SK-N-SH (cell line): ENCODE measurements around the gene SSR3. TPM values are rescaled to one million over a fixed set of nuclear protein-coding genes. Genes with fewer than 3 reads are reported as not detected.

Experiments
- CTCF ChIA-PET: fragments of 300-600, 350-600 bp; formaldehyde crosslinking; extraction: SDS; loops from one replicate; lab custom pipeline; 2021; lab: Yijun Ruan, JAX
- POLR2A ChIA-PET: fragments of 350-600 bp; sonication (Branson Sonifier 250); formaldehyde crosslinking; extraction: SDS; loops from one replicate; lab custom pipeline; 2020; ENCODE audit warnings: antibody characterized with exemption, inconsistent platforms; lab: Yijun Ruan, JAX
- DNase-seq: peaks from one replicate; pipeline ENCODE4 v3.0.0; 2012
- H2AFZ ChIP-seq: fragments of 200-600 bp; sonication (generic); 2 replicates; pipeline ENCODE4 v1.8.1; 2016; ENCODE audit warnings: antibody characterized with exemption, mild to moderate bottlenecking, low read depth
- H3F3A ChIP-seq: fragments of 200-600 bp; sonication (generic); replicated peaks from 2 replicates; pipeline ENCODE3; 2016; ENCODE audit warnings: antibody characterized with exemption, mild to moderate bottlenecking; ENCODE audit not compliant: insufficient read depth
- H3K27ac ChIP-seq, 2 experiments: fragments of 200-500 bp in 1 of 2; fragments of 200-600 bp in 1 of 2; sonication (Bioruptor generic) in 1 of 2; sonication (generic), shearing (Covaris generic) in 1 of 2; 2 replicates each; pipeline versions ENCODE4 v1.5.1 to v1.6.1; 2014 to 2016; ENCODE audit warnings: low read depth in 2 of 2, inconsistent platforms in 1 of 2, low read length in 1 of 2, mild to moderate bottlenecking in 1 of 2, mixed read lengths in 1 of 2
- H3K27me3 ChIP-seq: fragments of 200-600 bp; sonication (generic), shearing (Covaris generic); 2 replicates; pipeline ENCODE4 v1.6.1; 2016; ENCODE audit warnings: mixed run types; ENCODE audit not compliant: insufficient read depth
- H3K36me3 ChIP-seq, 2 experiments: fragments of 200-500 bp in 1 of 2; fragments of 200-600 bp in 1 of 2; sonication (Bioruptor generic) in 1 of 2; sonication (generic) in 1 of 2; replicated peaks in 1 of 2; 2 replicates each; pipeline versions ENCODE3 to v1.5.1; 2014 to 2016; ENCODE audit warnings: low read length in 1 of 2, mild to moderate bottlenecking in 1 of 2; ENCODE audit not compliant: insufficient read depth in 2 of 2, control insufficient read depth in 1 of 2
- H3K4me1 ChIP-seq, 2 experiments: fragments of 200-500 bp in 1 of 2; fragments of 200-600 bp in 1 of 2; sonication (Bioruptor generic) in 1 of 2; sonication (generic), shearing (Covaris generic) in 1 of 2; 2 replicates each; pipeline versions ENCODE4 v1.5.1 to v1.6.1; 2014 to 2016; ENCODE audit warnings: low read depth in 1 of 2, low read length in 1 of 2, mixed run types in 1 of 2; ENCODE audit not compliant: insufficient read depth in 2 of 2, control insufficient read depth in 1 of 2
- H3K4me2 ChIP-seq: fragments of 200-600 bp; sonication (generic), shearing (Covaris generic); 2 replicates; pipeline ENCODE4 v1.6.1; 2017; ENCODE audit warnings: mixed run types
- H3K4me3 ChIP-seq, 2 experiments: fragments of 200-500 bp in 1 of 2; fragments of 200-600 bp in 1 of 2; sonication (Bioruptor generic) in 1 of 2; sonication (generic), shearing (Covaris generic) in 1 of 2; 2 replicates each; pipeline versions ENCODE4 v1.5.1 to v1.8.1; 2014 to 2016; ENCODE audit warnings: low read depth in 2 of 2, inconsistent platforms in 1 of 2, low read length in 1 of 2, mild to moderate bottlenecking in 1 of 2, mixed read lengths in 1 of 2, moderate library complexity in 1 of 2
- H3K79me2 ChIP-seq: fragments of 200-600 bp; sonication (generic); 2 replicates; pipeline ENCODE4 v1.8.1; 2017; ENCODE audit warnings: mild to moderate bottlenecking; ENCODE audit not compliant: insufficient read depth
- H3K9ac ChIP-seq: fragments of 200-600 bp; sonication (generic); 2 replicates; pipeline ENCODE4 v1.6.1; 2017; ENCODE audit warnings: mixed run types
- H3K9me2 ChIP-seq: fragments of 200-600 bp; sonication (generic); 2 replicates; pipeline ENCODE4 v1.6.1; 2017; ENCODE audit warnings: mixed run types
- H3K9me3 ChIP-seq: fragments of 200-600 bp; sonication (generic); 2 replicates; pipeline ENCODE4 v1.6.1; 2017; ENCODE audit warnings: mixed run types, mild to moderate bottlenecking, moderate library complexity
- H4K20me1 ChIP-seq: fragments of 200-600 bp; sonication (generic); 2 replicates; pipeline ENCODE4 v1.6.1; 2017; ENCODE audit warnings: mild to moderate bottlenecking, mixed run types; ENCODE audit not compliant: insufficient read depth
- CHD2 ChIP-seq: fragments of 150-350 bp; IDR thresholded peaks from 2 replicates; pipeline ENCODE4 v1.6.1; 2018; ENCODE audit warnings: low read length; ENCODE audit not compliant: partially characterized antibody
- FOXM1 ChIP-seq: IDR thresholded peaks from 2 replicates; pipeline ENCODE4 v1.4.0; 2012; ENCODE audit warnings: low read depth, mild to moderate bottlenecking
- GATA2 ChIP-seq: sonication (generic); formaldehyde crosslinking; IDR thresholded peaks from 2 replicates; pipeline ENCODE4 v1.5.0; 2020; ENCODE audit warnings: mild to moderate bottlenecking, missing genetic modification reagents
- MEF2A ChIP-seq: IDR thresholded peaks from 2 replicates; pipeline ENCODE4 v1.4.0; 2012; ENCODE audit warnings: low read depth, borderline replicate concordance
- MXI1 ChIP-seq: IDR thresholded peaks from 2 replicates; pipeline ENCODE4 v1.6.1; 2012; ENCODE audit warnings: mild to moderate bottlenecking, low read depth, low read length, improper control_type of control experiment
- NRF1 ChIP-seq: IDR thresholded peaks from 2 replicates; pipeline ENCODE4 v1.6.1; 2012; ENCODE audit warnings: low read depth, mild to moderate bottlenecking, low read length
- RCOR1 ChIP-seq: fragments of 150-350 bp; IDR thresholded peaks from 2 replicates; pipeline ENCODE4 v1.6.1; 2017; ENCODE audit warnings: antibody characterized with exemption, low read length
- RFX5 ChIP-seq: IDR thresholded peaks from 2 replicates; pipeline ENCODE4 v1.6.1; 2012; ENCODE audit warnings: mild to moderate bottlenecking, improper control_type of control experiment, low read length
- TCF12 ChIP-seq: IDR thresholded peaks from 2 replicates; pipeline ENCODE4 v1.4.0; 2012
- ZBTB33 ChIP-seq: IDR thresholded peaks from 2 replicates; pipeline ENCODE4 v1.4.0; 2012; ENCODE audit warnings: low read depth, borderline replicate concordance
- WGBS: methylation state at CpG from one replicate; pipeline ENCODE4 v1.1.6; 2017; ENCODE audit warnings: low lambda C conversion rate; 5-methylcytosine and 5-hydroxymethylcytosine counted together
- polyA plus RNA-seq, 3 experiments: library from polyadenylated mRNA; depleted of rRNA; stranded (reverse); fragments of >200 nt; gene quantifications; 2 replicates each; pipeline ENCODE4 v1.2.3, GENCODE V29; 2012
- TF ChIP-seq, protein P1 (sequence below): IDR thresholded peaks from 2 replicates; pipeline ENCODE4 v1.4.0; 2012; ENCODE audit warnings: low read depth, borderline replicate concordance
- TF ChIP-seq, protein P2 (sequence below): fragments of 150-350 bp; IDR thresholded peaks from 2 replicates; pipeline ENCODE4 v1.6.1; 2016; ENCODE audit warnings: mild to moderate bottlenecking, low read depth, low read length

SSR3 gene
- polyA plus RNA-seq, 1 of the 3 experiments (the other 2 are of a cell fraction): 61.7 TPM

GRCh38 chr3:156559321-156559720, 4.4 kb upstream of the SSR3 start:
- Histone ChIP-seq H3K79me2 (peaks cover 6% of the 10 kb centered on the region), H3K27me3 (no peaks in the 10 kb centered on the region), H4K20me1 (no peaks in the 10 kb centered on the region), H3K9ac (no peak overlapping the region), H3F3A (peaks cover 9% of the 10 kb centered on the region), H3K9me2 (no peaks in the 10 kb centered on the region), H3K27ac (peak overlapping the region in 1 of 2 experiments; percentile 84; a peak in 2 of 4 replicates), H2AFZ (peak overlapping the region; percentile 50; the same call in 1 of the 2 replicates), H3K36me3 (no peaks in the 10 kb centered on the region), H3K4me3 (no peak overlapping the region), H3K4me1 (peaks cover 7 to 21% of the 10 kb centered on the region in 2 experiments; a peak in 3 of 4 replicates), H3K9me3 (no peaks in the 10 kb centered on the region), H3K4me2 (no peak overlapping the region)
- CTCF ChIA-PET: interaction anchor here (0.9 to 1.8 kb wide), 2 partner anchors 114 to 116 kb away, joined by 3 to 5 read pairs; no protein-coding TSS in a partner anchor
- peak; percentile 39 for DNase-seq
- TF ChIP-seq FOXM1 (no peak), GATA2 (CRISPR knock-in tag) (no peak), RCOR1 (no peak; the same call in 1 of the 2 replicates), MXI1 (no peak), NRF1 (no peak), TCF12 (peak; percentile 23; the same call in 1 of the 2 replicates), RFX5 (no peak)
- 41% methylated on average over 1 of the region's 1 CpG for WGBS
- POLR2A ChIA-PET: no interaction called here

DNA sequence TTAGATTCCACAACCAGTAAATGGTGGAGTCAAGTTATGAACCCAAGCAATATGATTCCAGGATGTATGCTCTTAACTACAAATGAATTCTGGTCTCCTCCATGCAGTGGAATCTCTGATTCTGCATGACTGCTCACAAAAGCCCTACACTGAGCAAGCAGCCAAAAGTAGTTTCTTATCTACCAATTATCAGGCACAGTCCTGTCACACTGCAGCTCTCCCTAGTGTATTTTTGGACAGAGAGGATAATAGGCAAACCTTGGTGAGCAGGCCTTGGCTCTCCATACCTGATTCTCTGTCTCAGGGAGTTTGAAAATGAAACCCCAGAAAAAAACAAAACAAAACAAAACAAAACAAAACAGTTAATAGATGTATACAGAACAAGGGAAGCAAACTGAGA, 3.5 kb upstream of the SSR3 start:
- Histone ChIP-seq H3K79me2 (peaks cover 16% of the 10 kb centered on the region), H3K4me3 (no peak overlapping the region), H3K9me2 (no peaks in the 10 kb centered on the region), H3K9me3 (no peaks in the 10 kb centered on the region), H3K4me1 (peaks cover 0 to 25% of the 10 kb centered on the region in 2 experiments; a peak in 2 of 4 replicates), H3K27me3 (no peaks in the 10 kb centered on the region), H3K27ac (peak overlapping the region in 1 of 2 experiments; percentile 84; a peak in 2 of 4 replicates), H2AFZ (no peak overlapping the region), H3K9ac (no peak overlapping the region), H3K4me2 (no peak overlapping the region), H3K36me3 (peaks cover 0 to 3% of the 10 kb centered on the region in 2 experiments), H3F3A (peaks cover 5% of the 10 kb centered on the region), H4K20me1 (no peaks in the 10 kb centered on the region)
- peak; percentile 16 for DNase-seq
- POLR2A ChIA-PET: no interaction called here
- TF ChIP-seq, protein P1, sequence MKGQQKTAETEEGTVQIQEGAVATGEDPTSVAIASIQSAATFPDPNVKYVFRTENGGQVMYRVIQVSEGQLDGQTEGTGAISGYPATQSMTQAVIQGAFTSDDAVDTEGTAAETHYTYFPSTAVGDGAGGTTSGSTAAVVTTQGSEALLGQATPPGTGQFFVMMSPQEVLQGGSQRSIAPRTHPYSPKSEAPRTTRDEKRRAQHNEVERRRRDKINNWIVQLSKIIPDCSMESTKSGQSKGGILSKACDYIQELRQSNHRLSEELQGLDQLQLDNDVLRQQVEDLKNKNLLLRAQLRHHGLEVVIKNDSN: no peak
- TF ChIP-seq CHD2 (peak; percentile 27), GATA2 (CRISPR knock-in tag) (peak; percentile 69), RFX5 (no peak), MXI1 (0 out of 2 replicates have a peak, but pooled peaks have one; percentile 14), MEF2A (no peak), RCOR1 (peak; percentile 65), ZBTB33 (no peak)
- TF ChIP-seq, protein P2, sequence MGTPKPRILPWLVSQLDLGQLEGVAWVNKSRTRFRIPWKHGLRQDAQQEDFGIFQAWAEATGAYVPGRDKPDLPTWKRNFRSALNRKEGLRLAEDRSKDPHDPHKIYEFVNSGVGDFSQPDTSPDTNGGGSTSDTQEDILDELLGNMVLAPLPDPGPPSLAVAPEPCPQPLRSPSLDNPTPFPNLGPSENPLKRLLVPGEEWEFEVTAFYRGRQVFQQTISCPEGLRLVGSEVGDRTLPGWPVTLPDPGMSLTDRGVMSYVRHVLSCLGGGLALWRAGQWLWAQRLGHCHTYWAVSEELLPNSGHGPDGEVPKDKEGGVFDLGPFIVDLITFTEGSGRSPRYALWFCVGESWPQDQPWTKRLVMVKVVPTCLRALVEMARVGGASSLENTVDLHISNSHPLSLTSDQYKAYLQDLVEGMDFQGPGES: no peak
- CTCF ChIA-PET: interaction anchor here (0.9 to 1.8 kb wide), 3 partner anchors 115 to 579 kb away, joined by 3 to 5 read pairs (median 5); no protein-coding TSS in a partner anchor
